Measurements from ENCODE around the gene PCGF1. TPM values are rescaled to one million over a fixed set of nuclear protein-coding genes. Genes with fewer than 3 reads are reported as not detected.
A peak's percentile ranks its signal among the peaks of the same experiment; 100 is the strongest.
"Not testable (repeated sequence)": the region's sequence is repeated elsewhere in the genome, so short reads cannot be mapped to it uniquely, and the experiment has no call there.

PCGF1 gene
- total RNA-seq, 3 donors from 2014 or later (not counting 1 experiment from before 2014, with no cell fraction given): 22.9 to 35.9 (median 33.2) TPM

DNA sequence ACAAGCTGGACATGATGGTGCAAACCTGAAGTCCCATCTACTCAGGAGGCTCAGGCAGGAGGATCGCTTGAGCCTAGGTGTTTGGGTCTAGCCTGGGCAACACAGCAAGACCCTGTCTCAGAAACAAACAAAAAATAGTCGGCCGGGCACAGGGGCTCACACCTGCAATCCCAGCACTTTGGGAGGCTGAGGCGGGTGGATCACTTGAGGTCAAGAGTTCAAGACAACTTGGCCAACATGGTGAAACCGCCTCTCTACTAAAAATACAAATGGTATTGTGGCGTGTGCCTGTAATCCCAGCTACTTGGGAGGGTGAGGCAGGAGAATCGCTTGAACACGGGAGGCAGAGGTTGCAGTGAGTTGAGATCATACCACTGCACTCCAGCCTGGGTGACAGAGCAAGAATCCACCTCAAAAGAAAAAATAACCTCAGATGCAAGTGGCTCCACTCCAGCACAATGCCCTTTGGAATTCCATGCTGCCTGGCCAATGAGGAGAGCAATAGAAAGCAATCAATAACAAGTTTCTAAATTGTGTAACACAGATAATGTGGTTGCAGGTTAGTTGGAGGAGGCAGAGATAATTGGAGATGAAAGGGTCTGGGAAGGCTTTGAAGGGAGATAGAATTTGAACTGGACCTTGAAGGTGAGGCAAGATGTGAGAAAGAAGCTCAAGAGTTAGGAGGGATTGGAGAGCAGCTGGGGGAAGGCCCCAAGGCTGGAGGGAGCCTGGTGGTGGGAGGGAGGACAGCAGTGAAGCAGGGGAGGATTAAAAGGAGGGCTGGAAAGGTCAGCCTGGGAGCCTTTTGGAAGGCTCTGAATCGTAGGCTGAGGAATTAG, 18.6 kb downstream of the PCGF1 start:
- Mint-ChIP-seq H3K27ac (no peak overlapping the region), H3K9me3 (no peaks in the 10 kb centered on the region), H3K4me1 (peaks cover 5 to 18% of the 10 kb centered on the region in 2 donors), H3K4me3 (no peak overlapping the region), H3K27me3 (ENCODE audit: low read depth in 2 of 2) (no peaks in the 10 kb centered on the region), H3K36me3 (peaks cover 8% of the 10 kb centered on the region)
- WGBS (ENCODE audit: insufficient coverage): 99% methylated on average over 9 of the region's 9 CpGs
- Histone ChIP-seq H3K4me1 (ENCODE audit: control insufficient read depth, insufficient read depth, low read length) (peaks cover 2% of the 10 kb centered on the region), H3K36me3 (ENCODE audit: control insufficient read depth, insufficient read depth, low read length) (peaks cover 46% of the 10 kb centered on the region), H3K27me3 (ENCODE audit: control insufficient read depth, insufficient read depth, low read length) (no peaks in the 10 kb centered on the region), H3K27ac (ENCODE audit: low read length) (no peak overlapping the region), H3K9me3 (ENCODE audit: control insufficient read depth, insufficient read depth, low read length) (no peaks in the 10 kb centered on the region), H3K4me3 (ENCODE audit: low read length) (no peak overlapping the region)
- TF ChIP-seq, protein P1, sequence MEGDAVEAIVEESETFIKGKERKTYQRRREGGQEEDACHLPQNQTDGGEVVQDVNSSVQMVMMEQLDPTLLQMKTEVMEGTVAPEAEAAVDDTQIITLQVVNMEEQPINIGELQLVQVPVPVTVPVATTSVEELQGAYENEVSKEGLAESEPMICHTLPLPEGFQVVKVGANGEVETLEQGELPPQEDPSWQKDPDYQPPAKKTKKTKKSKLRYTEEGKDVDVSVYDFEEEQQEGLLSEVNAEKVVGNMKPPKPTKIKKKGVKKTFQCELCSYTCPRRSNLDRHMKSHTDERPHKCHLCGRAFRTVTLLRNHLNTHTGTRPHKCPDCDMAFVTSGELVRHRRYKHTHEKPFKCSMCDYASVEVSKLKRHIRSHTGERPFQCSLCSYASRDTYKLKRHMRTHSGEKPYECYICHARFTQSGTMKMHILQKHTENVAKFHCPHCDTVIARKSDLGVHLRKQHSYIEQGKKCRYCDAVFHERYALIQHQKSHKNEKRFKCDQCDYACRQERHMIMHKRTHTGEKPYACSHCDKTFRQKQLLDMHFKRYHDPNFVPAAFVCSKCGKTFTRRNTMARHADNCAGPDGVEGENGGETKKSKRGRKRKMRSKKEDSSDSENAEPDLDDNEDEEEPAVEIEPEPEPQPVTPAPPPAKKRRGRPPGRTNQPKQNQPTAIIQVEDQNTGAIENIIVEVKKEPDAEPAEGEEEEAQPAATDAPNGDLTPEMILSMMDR (IDR thresholded peaks at IDR 0.05): no peak
- DNase-seq: no peak
- intact Hi-C loops (cut with micrococcal nuclease): no loop called here
- no peak for ATAC-seq

DNA sequence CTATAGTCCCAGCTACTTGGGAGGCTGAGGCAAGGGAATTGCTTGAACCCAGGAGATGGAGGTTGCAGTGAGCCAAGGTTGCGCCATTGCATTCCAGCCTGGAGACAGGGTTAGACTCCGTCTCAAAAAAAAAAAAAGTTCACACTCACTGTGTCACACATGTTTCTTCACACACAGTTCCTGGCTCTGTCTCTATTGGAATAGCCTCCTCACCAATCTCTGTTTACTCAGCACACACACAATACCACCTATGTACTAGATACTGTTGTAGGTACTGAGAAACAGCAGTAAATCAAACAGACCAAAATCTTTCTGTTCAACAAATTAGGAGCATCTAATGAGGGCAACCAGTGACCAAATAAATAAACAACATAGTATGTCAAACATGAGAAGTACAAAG, 21.4 kb downstream of the PCGF1 start:
- ATAC-seq (no peak), DNase-seq (no peak)
- Histone ChIP-seq H3K27ac (ENCODE audit: low read length) (no peak overlapping the region), H3K4me1 (ENCODE audit: control insufficient read depth, insufficient read depth, low read length) (peaks cover 21% of the 10 kb centered on the region), H3K27me3 (ENCODE audit: control insufficient read depth, insufficient read depth, low read length) (no peaks in the 10 kb centered on the region), H3K9me3 (ENCODE audit: control insufficient read depth, insufficient read depth, low read length) (no peaks in the 10 kb centered on the region), H3K4me3 (ENCODE audit: low read length) (no peak overlapping the region), H3K36me3 (ENCODE audit: control insufficient read depth, insufficient read depth, low read length) (peaks cover 20% of the 10 kb centered on the region)
- peaks cover 19 to 38% of the 10 kb centered on the region in 2 donors for H3K4me1 Mint-ChIP-seq
- no peak overlapping the region for H3K4me3 Mint-ChIP-seq
- intact Hi-C loops (cut with micrococcal nuclease): no loop called here
- H3K9me3 Mint-ChIP-seq: no peaks in the 10 kb centered on the region
- peaks cover 8% of the 10 kb centered on the region for H3K36me3 Mint-ChIP-seq
- 93% methylated on average over 2 of the region's 2 CpGs for WGBS (ENCODE audit: insufficient coverage)
- H3K27ac Mint-ChIP-seq: no peak overlapping the region
- TF ChIP-seq, protein P1 (IDR thresholded peaks at IDR 0.05): no peak
- H3K27me3 Mint-ChIP-seq (ENCODE audit: low read depth in 2 of 2): no peaks in the 10 kb centered on the region

DNA sequence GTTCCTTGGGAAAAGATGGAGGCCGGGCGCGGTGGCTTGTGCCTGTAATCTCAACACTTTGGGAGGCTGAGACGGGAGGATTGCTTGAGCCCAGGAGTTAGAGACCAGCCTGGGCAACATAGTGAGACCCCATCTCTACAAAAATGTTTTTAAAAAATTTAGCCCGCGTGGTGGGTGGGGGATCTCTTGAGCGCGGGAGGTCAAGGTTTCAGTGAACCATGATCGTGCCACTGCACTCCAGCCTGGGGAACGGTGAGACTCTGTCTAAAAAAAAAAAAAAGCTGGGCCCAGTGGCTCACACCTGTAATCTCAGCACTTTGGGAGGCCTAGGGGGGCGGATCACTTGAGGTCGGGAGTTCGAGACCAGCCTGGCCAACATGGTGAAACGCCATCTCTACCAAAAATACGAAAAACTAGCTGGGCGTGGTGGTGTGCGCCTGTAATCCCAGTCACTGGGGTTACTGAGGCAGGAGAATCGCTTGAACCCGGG, 23.8 kb downstream of the PCGF1 start:
- H3K27me3 Mint-ChIP-seq (ENCODE audit: low read depth in 2 of 2); H3K36me3 Mint-ChIP-seq; DNase-seq; ATAC-seq; H3K9me3 Mint-ChIP-seq; H3K9me3 ChIP-seq (ENCODE audit: control insufficient read depth, insufficient read depth, low read length); H3K27me3 ChIP-seq (ENCODE audit: control insufficient read depth, insufficient read depth, low read length): not testable (repeated sequence)
- intact Hi-C loops (cut with micrococcal nuclease): loop anchor here (1.0 to 2.0 kb wide), 8 partner anchors 11 to 393 kb away; partner anchors contain the start of genes C2orf81, INO80B, MRPL53 and PCGF1
- Histone ChIP-seq H3K27ac (ENCODE audit: low read length) (peak overlapping the region; percentile 88), H3K4me1 (ENCODE audit: control insufficient read depth, insufficient read depth, low read length) (peaks cover 29% of the 10 kb centered on the region), H3K36me3 (ENCODE audit: control insufficient read depth, insufficient read depth, low read length) (peaks cover 21% of the 10 kb centered on the region), H3K4me3 (ENCODE audit: low read length) (peak overlapping the region; percentile 81)
- peaks cover 24 to 35% of the 10 kb centered on the region in 2 donors for H3K4me1 Mint-ChIP-seq
- H3K27ac Mint-ChIP-seq: peak overlapping the region; percentile 97
- WGBS (ENCODE audit: insufficient coverage): 89% methylated on average over 19 of the region's 19 CpGs
- peak overlapping the region; percentile 99 for H3K4me3 Mint-ChIP-seq

Measured in natural killer cell (primary cell).